ENCODE measurements around the gene ZFAND2A. TPM values are rescaled to one million over a fixed set of nuclear protein-coding genes. Genes with fewer than 3 reads are reported as not detected.

The ZFAND2A gene
- total RNA-seq, 1 experiment from 2014 or later: 19.1 TPM

GRCh38 chr7:1158203-1159126, 1.5 kb downstream of the ZFAND2A start:
- no peaks in the 10 kb centered on the region for H3K9me2 ChIP-seq (ENCODE audit: insufficient read depth)
- H3K4me1 ChIP-seq (ENCODE audit: control insufficient read depth in 1 of 2, insufficient read depth in 2 of 2, low read length in 2 of 2): peaks cover 9 to 36% of the 10 kb centered on the region in 2 experiments
- intact Hi-C loops (cut with micrococcal nuclease): no loop called here
- H3K9me3 ChIP-seq (ENCODE audit: control insufficient read depth in 1 of 2, insufficient read depth in 1 of 2, low read depth in 1 of 2, low read length in 2 of 2): no peaks in the 10 kb centered on the region
- peaks cover 63% of the 10 kb centered on the region for H3K79me2 ChIP-seq (ENCODE audit: insufficient read depth, low read length)
- H3K27me3 ChIP-seq (ENCODE audit: insufficient read depth, low read length): no peaks in the 10 kb centered on the region
- H3K9ac ChIP-seq (ENCODE audit: low read length): peak overlapping the region; percentile 85
- ChIA-PET CTCF (interaction anchor here (1.4 to 1.7 kb wide), 2 partner anchors 17 to 166 kb away, joined by 4 to 5 read pairs; no protein-coding TSS in a partner anchor), POLR2A (no interaction called here), RAD21 (ENCODE audit: low non-redundant PET in 1 of 2, low total read pairs in 2 of 2, uncharacterized antibody in 2 of 2, unreplicated experiment in 2 of 2) (no interaction called here)
- DNase-seq (ENCODE audit: low read depth, low spot score) (no peak), ATAC-seq (no peak)
- peak overlapping the region; percentile 38 for H3K27ac ChIP-seq (ENCODE audit: low read depth, low read length)
- no peak overlapping the region for H2AFZ ChIP-seq (ENCODE audit: low read depth, low read length, poor library complexity, severe bottlenecking)
- H3K36me3 ChIP-seq (ENCODE audit: control insufficient read depth in 1 of 2, insufficient read depth in 2 of 2, low read length in 2 of 2): peaks cover 8 to 24% of the 10 kb centered on the region in 2 experiments
- no peaks in the 10 kb centered on the region for H4K20me1 ChIP-seq (ENCODE audit: insufficient read depth)
- TF ChIP-seq EGR1 (IDR thresholded peaks at IDR 0.05; ENCODE audit: low read depth): no peak
- TF ChIP-seq TCF7L2 (IDR thresholded peaks at IDR 0.05; ENCODE audit: borderline replicate concordance, extremely low read depth, insufficient read depth, insufficient read length): no peak
- no peak for TF ChIP-seq POLR2A (IDR thresholded peaks at IDR 0.05; ENCODE audit: borderline replicate concordance, extremely low read depth, insufficient read depth, insufficient read length)
- TF ChIP-seq SRF (IDR thresholded peaks at IDR 0.05; ENCODE audit: low read depth): no peak
- no peak for TF ChIP-seq CBX3 (IDR thresholded peaks at IDR 0.05; ENCODE audit: low read depth)
- TF ChIP-seq ZNF274 (IDR thresholded peaks at IDR 0.05; ENCODE audit: low read depth, low read length): no peak
- no peak for TF ChIP-seq SP1 (IDR thresholded peaks at IDR 0.05; ENCODE audit: low read depth)
- no peak for TF ChIP-seq SIN3A (IDR thresholded peaks at IDR 0.05; ENCODE audit: low read depth)
- H3K4me3 ChIP-seq (replicated peaks in 1 of 2; ENCODE audit: low read depth in 1 of 2, low read length in 2 of 2): peak overlapping the region; percentile 64 to 74
- H3K4me2 ChIP-seq (ENCODE audit: low read length): peak overlapping the region; percentile 80
- TSS peak; percentile 55 for BruUV-seq (replicated peaks)

Data from HCT116 (cell line).